ENCODE data around the gene TMUB1.
"Not testable (repeated sequence)": the region's sequence is repeated elsewhere in the genome, so short reads cannot be mapped to it uniquely, and the experiment has no call there.

DNA sequence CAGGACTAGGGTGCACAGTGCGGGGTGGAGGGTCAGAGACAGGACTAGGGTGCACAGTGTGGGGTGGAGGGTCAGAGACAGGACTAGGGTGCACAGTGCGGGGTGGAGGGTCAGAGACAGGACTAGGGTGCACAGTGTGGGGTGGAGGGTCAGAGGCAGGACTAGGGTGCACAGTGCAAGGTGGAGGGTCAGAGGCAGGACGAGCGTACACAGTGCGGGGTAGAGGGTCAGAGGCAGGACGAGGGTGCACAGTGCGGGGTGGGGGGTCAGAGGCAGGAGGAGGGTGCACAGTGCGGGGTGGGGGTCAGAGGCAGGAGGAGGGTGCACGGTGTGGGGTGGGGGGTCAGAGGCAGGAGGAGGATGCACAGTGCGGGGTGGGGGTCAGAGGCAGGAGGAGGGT is 39.8 kb downstream of the TMUB1 start:
- TF ChIP-seq, protein P1, sequence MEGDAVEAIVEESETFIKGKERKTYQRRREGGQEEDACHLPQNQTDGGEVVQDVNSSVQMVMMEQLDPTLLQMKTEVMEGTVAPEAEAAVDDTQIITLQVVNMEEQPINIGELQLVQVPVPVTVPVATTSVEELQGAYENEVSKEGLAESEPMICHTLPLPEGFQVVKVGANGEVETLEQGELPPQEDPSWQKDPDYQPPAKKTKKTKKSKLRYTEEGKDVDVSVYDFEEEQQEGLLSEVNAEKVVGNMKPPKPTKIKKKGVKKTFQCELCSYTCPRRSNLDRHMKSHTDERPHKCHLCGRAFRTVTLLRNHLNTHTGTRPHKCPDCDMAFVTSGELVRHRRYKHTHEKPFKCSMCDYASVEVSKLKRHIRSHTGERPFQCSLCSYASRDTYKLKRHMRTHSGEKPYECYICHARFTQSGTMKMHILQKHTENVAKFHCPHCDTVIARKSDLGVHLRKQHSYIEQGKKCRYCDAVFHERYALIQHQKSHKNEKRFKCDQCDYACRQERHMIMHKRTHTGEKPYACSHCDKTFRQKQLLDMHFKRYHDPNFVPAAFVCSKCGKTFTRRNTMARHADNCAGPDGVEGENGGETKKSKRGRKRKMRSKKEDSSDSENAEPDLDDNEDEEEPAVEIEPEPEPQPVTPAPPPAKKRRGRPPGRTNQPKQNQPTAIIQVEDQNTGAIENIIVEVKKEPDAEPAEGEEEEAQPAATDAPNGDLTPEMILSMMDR (IDR thresholded peaks at IDR 0.05), result not testable (repeated sequence)
- TF ChIP-seq POLR2A (IDR thresholded peaks at IDR 0.05), result not testable (repeated sequence)
